Skeletal muscle tissue (tissue), 5 donors: ENCODE measurements around the gene ZNF230. TPM values are rescaled to one million over a fixed set of nuclear protein-coding genes. Genes with fewer than 3 reads are reported as not detected.

Experiments used
- H3K27ac ChIP-seq: one replicate; pipeline ENCODE4 v1.7.0; 2013; ENCODE audit warnings: mild to moderate bottlenecking, low read depth, low read length, inconsistent platforms
- H3K27me3 ChIP-seq, 3 donors: one replicate each; pipeline ENCODE4 v1.7.0; 2013; ENCODE audit warnings: low read length in 3 of 3; ENCODE audit not compliant: control insufficient read depth in 3 of 3, insufficient read depth in 3 of 3
- H3K36me3 ChIP-seq, 3 donors: one replicate each; pipeline ENCODE4 v1.7.0; 2013; ENCODE audit warnings: low read length in 3 of 3; ENCODE audit not compliant: control insufficient read depth in 3 of 3, insufficient read depth in 3 of 3
- H3K4me1 ChIP-seq, 3 donors: one replicate each; pipeline ENCODE4 v1.7.0; 2013; ENCODE audit warnings: low read length in 3 of 3, mild to moderate bottlenecking in 3 of 3; ENCODE audit not compliant: control insufficient read depth in 3 of 3, insufficient read depth in 3 of 3
- H3K4me3 ChIP-seq, 3 donors: one replicate each; pipeline ENCODE4 v1.7.0; 2013; ENCODE audit warnings: low read length in 3 of 3
- H3K9ac ChIP-seq, 3 donors: one replicate each; pipeline ENCODE4 v1.7.0; 2013; ENCODE audit warnings: low read length in 3 of 3, mild to moderate bottlenecking in 3 of 3, moderate library complexity in 2 of 3, low read depth in 1 of 3
- H3K9me3 ChIP-seq, 3 donors: one replicate each; pipeline ENCODE4 v1.7.0; 2013; ENCODE audit warnings: low read length in 3 of 3; ENCODE audit not compliant: control insufficient read depth in 3 of 3
- small RNA-seq: library from RNA; depleted of rRNA; stranded (forward); fragments of <200 nt; gene quantifications from one replicate; pipeline ENCODE3, GENCODE V24; 2014
- total RNA-seq: library from RNA; depleted of rRNA; stranded (reverse); fragments of >200 nt; gene quantifications from one replicate; pipeline ENCODE4 v1.2.3, GENCODE V29; 2014
- donor health status: Osteomylitis.

The ZNF230 gene
- total RNA-seq, 1 donor from 2014 or later = 4.2 TPM

GRCh38 chr19:44061038-44061437 lies 58.3 kb downstream of the ZNF230 start:
- H3K9ac ChIP-seq = no peak overlapping the region
- no peak overlapping the region for H3K4me3 ChIP-seq
- no peak overlapping the region for H3K27ac ChIP-seq
- peaks cover 10 to 28% (median 11%) of the 10 kb centered on the region in 3 donors for H3K9me3 ChIP-seq
- no peaks in the 10 kb centered on the region for H3K27me3 ChIP-seq
- no peaks in the 10 kb centered on the region for H3K4me1 ChIP-seq
- peaks cover 68 to 72% (median 70%) of the 10 kb centered on the region in 3 donors for H3K36me3 ChIP-seq

Small RNAs within 50 kb of the gene (small RNA-seq; reads per million reads assigned to genes)
- gene AC006213.5 = not detected

Other genes starting within 250 kb of the ZNF230 start
- 6.3 TPM for gene SMG9, start 248.0 kb upstream of the ZNF230 start, total RNA-seq
- 1.0 TPM for gene KCNN4, start 222.0 kb upstream of the ZNF230 start, total RNA-seq
- gene LYPD5, start 200.5 kb upstream of the ZNF230 start, total RNA-seq = not detected
- 21.4 TPM for gene ZNF283, start 175.6 kb upstream of the ZNF230 start, total RNA-seq
- gene ZNF404, start 119.0 kb upstream of the ZNF230 start, total RNA-seq = 1.6 TPM
- gene ZNF45, start 67.7 kb upstream of the ZNF230 start, total RNA-seq = 13.0 TPM
- gene ZNF221, start 51.7 kb upstream of the ZNF230 start, total RNA-seq = 6.3 TPM
- gene ZNF155, start 18.8 kb upstream of the ZNF230 start, total RNA-seq = 13.0 TPM
- gene ZNF222, start 22.4 kb downstream of the ZNF230 start, total RNA-seq = 5.7 TPM
- 5.2 TPM for gene ZNF223, start 49.1 kb downstream of the ZNF230 start, total RNA-seq
- gene ZNF284, start 69.2 kb downstream of the ZNF230 start, total RNA-seq = 2.6 TPM
- gene ZNF224, start 91.4 kb downstream of the ZNF230 start, total RNA-seq = 30.3 TPM
- 7.3 TPM for gene ZNF225, start 110.4 kb downstream of the ZNF230 start, total RNA-seq
- gene ZNF234, start 138.6 kb downstream of the ZNF230 start, total RNA-seq = 11.5 TPM
- 15.7 TPM for gene ZNF226, start 162.1 kb downstream of the ZNF230 start, total RNA-seq
- gene ZNF227, start 209.6 kb downstream of the ZNF230 start, total RNA-seq = 21.4 TPM